HCT116 (cell line): ENCODE data around the gene RNF121. TPM values are rescaled to one million over a fixed set of nuclear protein-coding genes. Genes with fewer than 3 reads are reported as not detected.

Source experiments
- ATAC-seq: fragments of 200-7000 bp; cut with Tn5 transposase; 2 replicates; pipeline ENCODE4 v1.9.1; 2020; ENCODE audit warnings: mild to moderate bottlenecking, moderate library complexity
- BruUV-seq: library from RNA; stranded (reverse); fragments of 400-500 nt; replicated peaks from 2 replicates; lab custom pipeline; 2021; lab: Mats Ljungman, UMichigan
- CTCF ChIA-PET: fragments of 300-600 bp; sonication (Branson Sonifier 250); formaldehyde crosslinking; loops from one replicate; lab custom pipeline; 2021; ENCODE audit warnings: antibody characterized with exemption; lab: Charles Lee
- POLR2A ChIA-PET: fragments of 300-600, 350-600 bp; sonication (Branson Sonifier 250); formaldehyde crosslinking; loops from one replicate; lab custom pipeline; 2021; ENCODE audit warnings: antibody characterized with exemption; lab: Charles Lee
- RAD21 ChIA-PET, 2 experiments: fragments of 300-600 bp; sonication (Branson Sonifier 250); formaldehyde crosslinking; loops; one replicate each; lab custom pipeline; 2023; ENCODE audit warnings: low total read pairs in 2 of 2; ENCODE audit not compliant: uncharacterized antibody in 2 of 2, unreplicated experiment in 2 of 2, low non-redundant PET in 1 of 2; lab: Charles Lee
- DNase-seq: peaks from one replicate; pipeline ENCODE4 v3.0.0-alpha.2; 2010; ENCODE audit warnings: low read depth, low spot score
- H2AFZ ChIP-seq: fragments of 200-600 bp; shearing (Covaris generic), sonication (generic); 2 replicates; pipeline ENCODE4 v1.6.1; 2017; ENCODE audit warnings: low read depth, mixed run types, mixed read lengths, antibody characterized with exemption, low read length; ENCODE audit not compliant: poor library complexity, severe bottlenecking
- H3K27ac ChIP-seq: 2 replicates; pipeline ENCODE4 v1.5.1; 2012; ENCODE audit warnings: low read depth, low read length
- H3K27me3 ChIP-seq: fragments of 200-600 bp; sonication (generic); 2 replicates; pipeline ENCODE4 v1.6.1; 2016; ENCODE audit warnings: mixed run types, low read length, mixed read lengths; ENCODE audit not compliant: insufficient read depth
- H3K36me3 ChIP-seq, 2 experiments: fragments of 200-500 bp in 1 of 2; fragments of 200-600 bp in 1 of 2; sonication (Bioruptor generic) in 1 of 2; sonication (generic) in 1 of 2; 2 replicates each; pipeline versions ENCODE4 v1.5.1 to v1.6.1; 2014 to 2016; ENCODE audit warnings: low read length in 2 of 2, inconsistent platforms in 1 of 2, mixed read lengths in 1 of 2, mixed run types in 1 of 2; ENCODE audit not compliant: insufficient read depth in 2 of 2, control insufficient read depth in 1 of 2
- H3K4me1 ChIP-seq, 2 experiments: fragments of 200-600 bp in 1 of 2; sonication (generic) in 1 of 2; 2 replicates each; pipeline versions ENCODE4 v1.5.1 to v1.6.1; 2012 to 2017; ENCODE audit warnings: low read length in 2 of 2, inconsistent platforms in 1 of 2, mild to moderate bottlenecking in 1 of 2, mixed read lengths in 1 of 2, mixed run types in 1 of 2, moderate library complexity in 1 of 2; ENCODE audit not compliant: insufficient read depth in 2 of 2, control insufficient read depth in 1 of 2
- H3K4me2 ChIP-seq: fragments of 200-600 bp; sonication (generic); 2 replicates; pipeline ENCODE4 v1.6.1; 2017; ENCODE audit warnings: mixed run types, low read length, mixed read lengths
- H3K4me3 ChIP-seq, 2 experiments: fragments of 200-600 bp in 1 of 2; sonication (generic) in 1 of 2; replicated peaks in 1 of 2; 2 replicates each; pipeline ENCODE4 v1.5.1; 2011 to 2016; ENCODE audit warnings: low read length in 2 of 2, control low read depth in 1 of 2, low read depth in 1 of 2, mild to moderate bottlenecking in 1 of 2, mixed read lengths in 1 of 2, mixed run types in 1 of 2
- H3K79me2 ChIP-seq: fragments of 200-600 bp; sonication (generic); 2 replicates; pipeline ENCODE4 v1.6.1; 2017; ENCODE audit warnings: mild to moderate bottlenecking, mixed run types, low read length, moderate library complexity, mixed read lengths; ENCODE audit not compliant: insufficient read depth
- H3K9ac ChIP-seq: fragments of 200-600 bp; sonication (generic); 2 replicates; pipeline ENCODE4 v1.6.1; 2016; ENCODE audit warnings: low read length, mixed read lengths
- H3K9me2 ChIP-seq: fragments of 200-600 bp; sonication (generic), shearing (Covaris generic); 2 replicates; pipeline ENCODE4 v1.6.1; 2017; ENCODE audit warnings: mixed run types, mild to moderate bottlenecking, moderate library complexity; ENCODE audit not compliant: insufficient read depth
- H3K9me3 ChIP-seq, 2 experiments: fragments of 200-500 bp in 1 of 2; fragments of 200-600 bp in 1 of 2; sonication (Bioruptor generic) in 1 of 2; sonication (generic) in 1 of 2; 2 replicates each; pipeline ENCODE4 v1.6.1; 2014 to 2017; ENCODE audit warnings: low read length in 2 of 2, mixed read lengths in 2 of 2, inconsistent platforms in 1 of 2, low read depth in 1 of 2, mild to moderate bottlenecking in 1 of 2, mixed run types in 1 of 2, moderate library complexity in 1 of 2; ENCODE audit not compliant: control insufficient read depth in 1 of 2, insufficient read depth in 1 of 2
- H4K20me1 ChIP-seq: fragments of 200-600 bp; sonication (generic), shearing (Covaris generic); 2 replicates; pipeline ENCODE4 v1.6.1; 2017; ENCODE audit warnings: mixed run types, mild to moderate bottlenecking, moderate library complexity; ENCODE audit not compliant: insufficient read depth
- CBX3 ChIP-seq: IDR thresholded peaks from 2 replicates; pipeline ENCODE4 v1.6.1; 2012; ENCODE audit warnings: low read depth
- CEBPB ChIP-seq: IDR thresholded peaks from 2 replicates; pipeline ENCODE4 v1.6.1; 2012; ENCODE audit warnings: low read depth
- CTCF ChIP-seq, 3 experiments: fragments of 200-600 bp in 1 of 3; sonication (generic) in 1 of 3; IDR thresholded peaks in 2 of 3; conservative IDR thresholded peaks in 1 of 3; 2 replicates each; pipeline ENCODE4 v1.5.1; 2012 to 2017; ENCODE audit warnings: low read depth in 2 of 3, low read length in 2 of 3, antibody characterized with exemption in 1 of 3, borderline replicate concordance in 1 of 3, control low read depth in 1 of 3, mild to moderate bottlenecking in 1 of 3, mixed read lengths in 1 of 3, mixed run types in 1 of 3, moderate library complexity in 1 of 3; ENCODE audit not compliant: insufficient read depth in 1 of 3
- EGR1 ChIP-seq: IDR thresholded peaks from 2 replicates; pipeline ENCODE4 v1.6.1; 2012; ENCODE audit warnings: low read depth
- EZH2 ChIP-seq: fragments of 200-600 bp; sonication (generic); IDR thresholded peaks from 2 replicates; pipeline ENCODE4 v1.6.1; 2017; ENCODE audit warnings: antibody characterized with exemption, mixed run types
- EZH2phosphoT487 ChIP-seq: fragments of 200-600 bp; IDR thresholded peaks from 2 replicates; pipeline ENCODE4 v1.6.1; 2018; ENCODE audit warnings: antibody characterized with exemption, borderline replicate concordance
- JUND ChIP-seq: IDR thresholded peaks from 2 replicates; pipeline ENCODE4 v1.6.1; 2012
- POLR2A ChIP-seq: IDR thresholded peaks from 2 replicates; pipeline ENCODE4 v1.7.0; 2011; ENCODE audit warnings: borderline replicate concordance; ENCODE audit not compliant: insufficient read depth, insufficient read length; ENCODE audit errors: extremely low read depth
- REST ChIP-seq: IDR thresholded peaks from 2 replicates; pipeline ENCODE4 v1.6.1; 2012; ENCODE audit warnings: low read depth
- SP1 ChIP-seq: IDR thresholded peaks from 2 replicates; pipeline ENCODE4 v1.6.1; 2012; ENCODE audit warnings: low read depth
- SRF ChIP-seq: IDR thresholded peaks from 2 replicates; pipeline ENCODE4 v1.6.1; 2012; ENCODE audit warnings: low read depth
- YY1 ChIP-seq: IDR thresholded peaks from 2 replicates; pipeline ENCODE4 v1.6.1; 2011; ENCODE audit warnings: low read length, low read depth, moderate library complexity, mild to moderate bottlenecking; ENCODE audit not compliant: insufficient replicate concordance; ENCODE audit errors: extremely low read depth
- ZBTB33 ChIP-seq: IDR thresholded peaks from 2 replicates; pipeline ENCODE4 v1.6.1; 2011; ENCODE audit warnings: mild to moderate bottlenecking, low read length, moderate library complexity; ENCODE audit not compliant: insufficient replicate concordance; ENCODE audit errors: extremely low read depth
- ZFX ChIP-seq: fragments of 450-650 bp; IDR thresholded peaks from 2 replicates; pipeline ENCODE4 v1.6.1; 2017
- ZNF274 ChIP-seq: fragments of 200-500 bp; sonication (Bioruptor generic); IDR thresholded peaks from 2 replicates; pipeline ENCODE4 v1.6.1; 2014; ENCODE audit warnings: mild to moderate bottlenecking, low read depth, low read length, inconsistent platforms
- intact Hi-C: fragments of 100-400 bp; cut with micrococcal nuclease; formaldehyde crosslinking; loops from 2 replicates; pipeline ENCODE4 v1.10.0; 2022
- total RNA-seq: library from RNA; stranded (reverse); gene quantifications from one replicate; pipeline ENCODE4 v1.2.1, GENCODE V29; 2021; ENCODE audit not compliant: unreplicated experiment

The RNF121 gene
- total RNA-seq, 1 experiment from 2014 or later = 24.5 TPM

- no peak for TF ChIP-seq CEBPB
- TF ChIP-seq EZH2phosphoT487 = no peak
- TF ChIP-seq EGR1 = no peak
- no peak for TF ChIP-seq ZNF274
- no peak for TF ChIP-seq SP1
- no peak for TF ChIP-seq SRF
- no peak for TF ChIP-seq JUND
- TF ChIP-seq YY1 = no peak
- no peak for TF ChIP-seq EZH2
These were observed 71.5 kb downstream of the RNF121 start (continued) for GRCh38 chr11:72000202-72000867.

GRCh38 chr11:72001285-72001684 is 72.4 kb downstream of the RNF121 start:
- H3K79me2 ChIP-seq = no peaks in the 10 kb centered on the region
- peaks cover 22% of the 10 kb centered on the region in 2 experiments; a peak in 3 of 4 replicates for H3K36me3 ChIP-seq
- no peaks in the 10 kb centered on the region for H3K9me2 ChIP-seq
- no peak overlapping the region for H3K9ac ChIP-seq
- H3K27me3 ChIP-seq = no peaks in the 10 kb centered on the region
- BruUV-seq = no TSS peak
- no peaks in the 10 kb centered on the region for H3K4me1 ChIP-seq
- no peak overlapping the region for H3K4me2 ChIP-seq
- no peak overlapping the region for H2AFZ ChIP-seq
- TF ChIP-seq SP1 (no peak), REST (no peak), ZNF274 (no peak), EGR1 (no peak), ZFX (no peak), EZH2phosphoT487 (no peak), CTCF (IDR thresholded peaks at IDR 0.05 in 2 of 3, conservative IDR thresholded peaks at IDR 0.05 in 1 of 3; ENCODE audit: borderline replicate concordance in 1 of 3, insufficient read depth in 1 of 3, low read depth in 2 of 3, low read length in 2 of 3) (no peak), ZBTB33 (no peak), POLR2A (no peak), CBX3 (no peak), EZH2 (no peak)
- RAD21 ChIA-PET = no interaction called here
- no peak overlapping the region for H3K27ac ChIP-seq
- POLR2A ChIA-PET = no interaction called here
- H3K9me3 ChIP-seq = no peaks in the 10 kb centered on the region
- intact Hi-C loops = no loop called here
- CTCF ChIA-PET = no interaction called here
- no peaks in the 10 kb centered on the region for H4K20me1 ChIP-seq
- no peak for ATAC-seq
- no peak overlapping the region for H3K4me3 ChIP-seq
- DNase-seq = no peak
